Nephron (organoid): Measurements from ENCODE around the gene GABRG1.
A peak's percentile ranks its signal among the peaks of the same experiment; 100 is the strongest.

Source experiments
- H3K27ac Mint-ChIP-seq, 3 experiments: 2 replicates each; pipeline ENCODE4 v1.8.0; 2020; ENCODE audit warnings: mixed read lengths in 3 of 3, mild to moderate bottlenecking in 2 of 3, moderate library complexity in 1 of 3
- H3K27me3 Mint-ChIP-seq: 2 replicates; pipeline ENCODE4 v1.8.0; 2021; ENCODE audit warnings: low read depth, mild to moderate bottlenecking, moderate library complexity, mixed read lengths
- H3K36me3 Mint-ChIP-seq: 2 replicates; pipeline ENCODE4 v1.8.0; 2020; ENCODE audit warnings: low read depth, mixed read lengths
- H3K4me1 Mint-ChIP-seq: 2 replicates; pipeline ENCODE4 v1.8.0; 2020; ENCODE audit warnings: mixed read lengths
- H3K4me3 Mint-ChIP-seq, 3 experiments: 2 replicates each; pipeline ENCODE4 v1.8.0; 2020; ENCODE audit warnings: mild to moderate bottlenecking in 3 of 3, mixed read lengths in 3 of 3, moderate library complexity in 2 of 3
- H3K9me3 Mint-ChIP-seq: 2 replicates; pipeline ENCODE4 v1.8.0; 2020; ENCODE audit warnings: mixed read lengths
- CTCF ChIP-seq, 3 experiments: fragments of 200-600 bp; sonication (generic); IDR thresholded peaks; one replicate each; pipeline ENCODE4 v1.5.0; 2021; ENCODE audit warnings: antibody characterized with exemption in 3 of 3; ENCODE audit not compliant: unreplicated experiment in 3 of 3

GABRG1 gene

GRCh38 chr4:46123913-46124755 is at the start of gene GABRG1:
TSS of gene GABRG1 (minus strand) at chr4:46124054. CDS start at chr4:46123913, 141 bp downstream.
- no peak within 1 kb of the TSS for H3K27ac Mint-ChIP-seq
- no peak for TF ChIP-seq CTCF (IDR thresholded peaks at IDR 0.05; ENCODE audit: unreplicated experiment in 3 of 3)
- peaks cover 44% of the 10 kb centered on the region for H3K27me3 Mint-ChIP-seq
- H3K9me3 Mint-ChIP-seq: no peaks in the 10 kb centered on the region
- H3K36me3 Mint-ChIP-seq: no peaks in the 10 kb centered on the region
- H3K4me1 Mint-ChIP-seq: peaks cover 7% of the 10 kb centered on the region
- peak within 1 kb of the TSS in 2 of 3 experiments; percentile 43 to 57 for H3K4me3 Mint-ChIP-seq

- Mint-ChIP-seq H3K27ac (no peak overlapping the region), H3K4me1 (no peaks in the 10 kb centered on the region), H3K36me3 (no peaks in the 10 kb centered on the region), H3K4me3 (no peak overlapping the region), H3K27me3 (no peaks in the 10 kb centered on the region), H3K9me3 (no peaks in the 10 kb centered on the region)
- TF ChIP-seq CTCF (IDR thresholded peaks at IDR 0.05; ENCODE audit: unreplicated experiment in 3 of 3): no peak
These were observed 23.1 kb upstream of the GABRG1 start for GRCh38 chr4:46146993-46147392.

- Mint-ChIP-seq H3K4me3 (no peak overlapping the region), H3K9me3 (no peaks in the 10 kb centered on the region), H3K36me3 (no peaks in the 10 kb centered on the region), H3K4me1 (no peaks in the 10 kb centered on the region), H3K27me3 (peaks cover 6% of the 10 kb centered on the region), H3K27ac (no peak overlapping the region)
- no peak for TF ChIP-seq CTCF (IDR thresholded peaks at IDR 0.05; ENCODE audit: unreplicated experiment in 3 of 3)
These were observed 7.7 kb upstream of the GABRG1 start for GRCh38 chr4:46131498-46132057.

GRCh38 chr4:46124773-46125413 is 1.0 kb upstream of the GABRG1 start:
- Mint-ChIP-seq H3K27ac (no peak overlapping the region), H3K9me3 (no peaks in the 10 kb centered on the region), H3K27me3 (peaks cover 44% of the 10 kb centered on the region), H3K36me3 (no peaks in the 10 kb centered on the region), H3K4me1 (peaks cover 7% of the 10 kb centered on the region), H3K4me3 (peak overlapping the region in 2 of 3 experiments; percentile 25 to 35)
- TF ChIP-seq CTCF (IDR thresholded peaks at IDR 0.05; ENCODE audit: unreplicated experiment in 3 of 3): no peak

- no peaks in the 10 kb centered on the region for H3K4me1 Mint-ChIP-seq
- H3K36me3 Mint-ChIP-seq: no peaks in the 10 kb centered on the region
- no peaks in the 10 kb centered on the region for H3K27me3 Mint-ChIP-seq
- H3K27ac Mint-ChIP-seq: no peak overlapping the region
- no peak overlapping the region for H3K4me3 Mint-ChIP-seq
- TF ChIP-seq CTCF (IDR thresholded peaks at IDR 0.05; ENCODE audit: unreplicated experiment in 3 of 3): no peak
- H3K9me3 Mint-ChIP-seq: no peaks in the 10 kb centered on the region
These were observed 42.2 kb downstream of the GABRG1 start for GRCh38 chr4:46081674-46082073.
